Endothelial cell of umbilical vein (primary cell): ENCODE data around the gene C17orf113. TPM values are rescaled to one million over a fixed set of nuclear protein-coding genes. Genes with fewer than 3 reads are reported as not detected.

Experiments used
- BruUV-seq: library from RNA; stranded (reverse); fragments of 400-500 nt; replicated peaks from 2 replicates; lab custom pipeline; 2021; lab: Mats Ljungman, UMichigan
- CTCF ChIA-PET: fragments of 300-600, 350-600 bp; sonication (Branson Sonifier 250); formaldehyde crosslinking; loops from one replicate; lab custom pipeline; 2021; ENCODE audit warnings: antibody characterized with exemption, inconsistent platforms; lab: Charles Lee
- POLR2A ChIA-PET: fragments of 300-600, 350-600 bp; sonication (Branson Sonifier 250); formaldehyde crosslinking; loops from one replicate; lab custom pipeline; 2021; ENCODE audit warnings: antibody characterized with exemption, inconsistent platforms; lab: Charles Lee
- DNase-seq: peaks from one replicate; pipeline ENCODE4 v3.0.0-alpha.2; 2011; ENCODE audit warnings: low read depth, low spot score
- FAIRE-seq: peaks from 2 replicates; lab custom pipeline; 2011; peaks lifted over from hg19 to GRCh38; lab: Jason Lieb, UNC
- H2AFZ ChIP-seq: 2 replicates; pipeline ENCODE4 v1.6.0; 2012; ENCODE audit warnings: low read depth, low read length, control low read depth, inconsistent platforms
- H3K27ac ChIP-seq: 2 replicates; pipeline ENCODE4 v1.5.1; 2011; ENCODE audit warnings: low read depth, mild to moderate bottlenecking, control low read depth, low read length, moderate library complexity; ENCODE audit not compliant: insufficient read depth
- H3K27me3 ChIP-seq, 2 experiments: 2 replicates each; pipeline versions ENCODE4 v1.6.0 to v1.6.1; 2011; ENCODE audit warnings: low read length in 2 of 2, mixed read lengths in 1 of 2; ENCODE audit not compliant: control insufficient read depth in 2 of 2, insufficient read depth in 2 of 2
- H3K36me3 ChIP-seq, 2 experiments: 2 replicates in 1 of 2; 3 replicates in 1 of 2; pipeline ENCODE4 v1.5.1; 2011; ENCODE audit warnings: low read length in 2 of 2, mild to moderate bottlenecking in 1 of 2, moderate library complexity in 1 of 2; ENCODE audit not compliant: control insufficient read depth in 2 of 2, insufficient read depth in 2 of 2; ENCODE audit errors: extremely low read depth in 1 of 2
- H3K4me1 ChIP-seq: 3 replicates; pipeline ENCODE4 v1.5.1; 2011; ENCODE audit warnings: mild to moderate bottlenecking, low read length; ENCODE audit not compliant: control insufficient read depth, insufficient read depth; ENCODE audit errors: extremely low read depth
- H3K4me2 ChIP-seq: 2 replicates; pipeline ENCODE4 v1.6.1; 2011; ENCODE audit warnings: low read length, control low read depth, mixed read lengths; ENCODE audit not compliant: insufficient read depth
- H3K4me3 ChIP-seq, 3 experiments: fragments of 200-600 bp in 1 of 3; sonication (generic), shearing (Covaris generic) in 1 of 3; replicated peaks in 1 of 3; 2 replicates each; pipeline ENCODE4 v1.5.1; 2011 to 2016; ENCODE audit warnings: control low read depth in 3 of 3, low read length in 3 of 3, mild to moderate bottlenecking in 2 of 3, inconsistent platforms in 1 of 3, low read depth in 1 of 3, moderate library complexity in 1 of 3; ENCODE audit not compliant: insufficient read depth in 1 of 3
- H3K79me2 ChIP-seq: 2 replicates; pipeline ENCODE4 v1.6.0; 2012; ENCODE audit warnings: low read length, inconsistent platforms; ENCODE audit not compliant: control insufficient read depth, insufficient read depth
- H3K9ac ChIP-seq: replicated peaks from 2 replicates; pipeline ENCODE3; 2011; ENCODE audit warnings: low read length, control low read depth; ENCODE audit not compliant: insufficient read depth; ENCODE audit errors: extremely low read depth
- H3K9me1 ChIP-seq: replicated peaks from 3 replicates; pipeline ENCODE4 v1.6.0; 2011; ENCODE audit warnings: mild to moderate bottlenecking, low read length; ENCODE audit not compliant: control insufficient read depth, insufficient read depth; ENCODE audit errors: extremely low read depth
- H3K9me3 ChIP-seq: replicated peaks from 2 replicates; pipeline ENCODE4 v1.5.1; 2012; ENCODE audit warnings: low read length, inconsistent platforms; ENCODE audit not compliant: control insufficient read depth, insufficient read depth
- H4K20me1 ChIP-seq: replicated peaks from 2 replicates; pipeline ENCODE3; 2011; ENCODE audit warnings: mild to moderate bottlenecking, low read length; ENCODE audit not compliant: control insufficient read depth, insufficient read depth; ENCODE audit errors: extremely low read depth
- EZH2 ChIP-seq: IDR thresholded peaks from 2 replicates; pipeline ENCODE4 v1.6.1; 2012; ENCODE audit warnings: borderline replicate concordance, low read depth, mild to moderate bottlenecking, moderate library complexity, low read length, inconsistent platforms; ENCODE audit not compliant: severe bottlenecking
- FOS ChIP-seq: IDR thresholded peaks from 2 replicates; pipeline ENCODE4 v1.6.1; 2011; ENCODE audit warnings: mild to moderate bottlenecking, low read length, moderate library complexity, borderline replicate concordance; ENCODE audit not compliant: insufficient read depth
- GATA2 ChIP-seq: IDR thresholded peaks from 2 replicates; pipeline ENCODE4 v1.7.0; 2011; ENCODE audit warnings: low read depth, mild to moderate bottlenecking, moderate library complexity, mixed read lengths, low read length; ENCODE audit not compliant: insufficient read length, insufficient read depth
- JUN ChIP-seq: IDR thresholded peaks from 2 replicates; pipeline ENCODE4 v1.6.1; 2011; ENCODE audit warnings: borderline replicate concordance, low read depth; ENCODE audit not compliant: insufficient read length, insufficient read depth
- MAX ChIP-seq: IDR thresholded peaks from 2 replicates; pipeline ENCODE4 v1.6.1; 2011; ENCODE audit not compliant: insufficient read depth, insufficient read length
- MYC ChIP-seq: IDR thresholded peaks from one replicate; pipeline ENCODE4 v1.6.1; 2011; ENCODE audit warnings: mild to moderate bottlenecking, low read depth, low read length
- POLR2A ChIP-seq: IDR thresholded peaks from 2 replicates; pipeline ENCODE4 v1.6.1; 2012; ENCODE audit warnings: low read depth, mild to moderate bottlenecking, control low read depth, low read length
- POLR2AphosphoS5 ChIP-seq: IDR thresholded peaks from 2 replicates; pipeline ENCODE4 v1.6.1; 2012; ENCODE audit warnings: low read depth, mild to moderate bottlenecking, control low read depth, low read length, moderate library complexity; ENCODE audit not compliant: insufficient read depth
- dilution Hi-C: fragments of 300-500 bp; cut with MboI; formaldehyde crosslinking; loops from one replicate; pipeline ENCODE4 v1.15.0; 2019; ENCODE audit warnings: low sequenced_read_pairs; ENCODE audit not compliant: extremely low pct_ligation_motif_present
- intact Hi-C: fragments of 100-400 bp; cut with micrococcal nuclease; formaldehyde crosslinking; loops from one replicate; pipeline ENCODE4 v1.10.0; 2022
- polyA plus RNA-seq, 4 experiments: library from polyadenylated mRNA; depleted of rRNA in 3 of 4; stranded (reverse) in 3 of 4; unstranded in 1 of 4; fragments of >200 nt; gene quantifications; 2 replicates each; pipeline versions ENCODE4 v1.2.1 to v1.2.3, GENCODE V29; 2011 to 2012; ENCODE audit warnings: missing spikeins in 1 of 4
- total RNA-seq: library from RNA; stranded (reverse); gene quantifications from 2 replicates; pipeline ENCODE4 v1.2.3, GENCODE V29; 2021
- TF ChIP-seq, protein P1 (sequence below), 2 donors: IDR thresholded peaks; 1 replicate in 1 of 2; 2 replicates in 1 of 2; pipeline ENCODE4 v1.5.1; 2011; ENCODE audit warnings: low read length in 2 of 2, mild to moderate bottlenecking in 2 of 2, moderate library complexity in 2 of 2, control low read depth in 1 of 2, inconsistent platforms in 1 of 2, low read depth in 1 of 2; ENCODE audit not compliant: insufficient read depth in 1 of 2; ENCODE audit errors: extremely low read depth in 1 of 2

The C17orf113 gene
- total and polyA plus RNA-seq, 2 donors (not counting 3 experiments of a cell fraction or from before 2014, with no cell fraction given): 0.20 to 0.30 TPM

DNA sequence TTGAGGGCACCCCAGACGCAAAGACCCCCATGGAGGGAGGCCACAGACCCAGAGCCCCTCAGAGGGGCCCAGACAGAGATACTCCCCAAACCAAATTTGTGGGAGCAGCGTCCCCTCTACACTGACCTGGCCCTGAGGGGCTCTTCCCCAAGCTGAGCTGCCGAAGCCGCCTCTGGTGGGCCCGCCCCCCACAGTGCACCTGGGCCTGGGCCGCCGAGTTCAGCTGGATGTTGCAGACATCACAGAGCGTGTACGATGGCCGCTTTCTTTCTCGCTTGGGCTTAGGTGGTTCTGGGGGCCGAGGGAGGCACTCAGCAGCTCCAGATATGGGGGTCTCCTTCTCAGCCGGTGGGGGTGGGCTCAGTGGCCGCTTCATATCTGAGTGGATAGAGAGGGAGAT lies 12.3 kb upstream of the C17orf113 start:
- Histone ChIP-seq H3K9me3 (no peaks in the 10 kb centered on the region), H4K20me1 (no peaks in the 10 kb centered on the region), H3K4me3 (no peak overlapping the region), H3K36me3 (no peaks in the 10 kb centered on the region), H2AFZ (no peak overlapping the region), H3K4me1 (no peaks in the 10 kb centered on the region), H3K27me3 (no peaks in the 10 kb centered on the region), H3K9me1 (no peaks in the 10 kb centered on the region), H3K27ac (no peak overlapping the region), H3K4me2 (no peak overlapping the region), H3K9ac (no peak overlapping the region), H3K79me2 (no peaks in the 10 kb centered on the region)
- intact Hi-C loops (loop anchor here (1.0 kb wide), 1 partner anchor 37 kb away; no protein-coding TSS in a partner anchor), dilution Hi-C loops (no loop called here)
- no peak for TF ChIP-seq MYC
- TF ChIP-seq GATA2: no peak
- TF ChIP-seq, protein P1, sequence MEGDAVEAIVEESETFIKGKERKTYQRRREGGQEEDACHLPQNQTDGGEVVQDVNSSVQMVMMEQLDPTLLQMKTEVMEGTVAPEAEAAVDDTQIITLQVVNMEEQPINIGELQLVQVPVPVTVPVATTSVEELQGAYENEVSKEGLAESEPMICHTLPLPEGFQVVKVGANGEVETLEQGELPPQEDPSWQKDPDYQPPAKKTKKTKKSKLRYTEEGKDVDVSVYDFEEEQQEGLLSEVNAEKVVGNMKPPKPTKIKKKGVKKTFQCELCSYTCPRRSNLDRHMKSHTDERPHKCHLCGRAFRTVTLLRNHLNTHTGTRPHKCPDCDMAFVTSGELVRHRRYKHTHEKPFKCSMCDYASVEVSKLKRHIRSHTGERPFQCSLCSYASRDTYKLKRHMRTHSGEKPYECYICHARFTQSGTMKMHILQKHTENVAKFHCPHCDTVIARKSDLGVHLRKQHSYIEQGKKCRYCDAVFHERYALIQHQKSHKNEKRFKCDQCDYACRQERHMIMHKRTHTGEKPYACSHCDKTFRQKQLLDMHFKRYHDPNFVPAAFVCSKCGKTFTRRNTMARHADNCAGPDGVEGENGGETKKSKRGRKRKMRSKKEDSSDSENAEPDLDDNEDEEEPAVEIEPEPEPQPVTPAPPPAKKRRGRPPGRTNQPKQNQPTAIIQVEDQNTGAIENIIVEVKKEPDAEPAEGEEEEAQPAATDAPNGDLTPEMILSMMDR (IDR thresholded peaks at IDR 0.05; ENCODE audit: extremely low read depth in 1 of 2, insufficient read depth in 1 of 2, low read depth in 1 of 2, low read length in 2 of 2): no peak
- TF ChIP-seq JUN: no peak
- TF ChIP-seq POLR2AphosphoS5: no peak
- TF ChIP-seq POLR2A: no peak
- TF ChIP-seq EZH2: no peak
- no peak for TF ChIP-seq FOS
- TF ChIP-seq MAX: no peak
- DNase-seq: no peak
- POLR2A ChIA-PET: no interaction called here
- CTCF ChIA-PET: interaction anchor here (1.3 kb wide), 1 partner anchor 100 kb away, joined by 7 read pairs; no protein-coding TSS in a partner anchor
- FAIRE-seq: no peak
- BruUV-seq: no TSS peak
